Coronary artery (tissue), 2 donors: Measurements from ENCODE around the gene DEPDC5.

Experiments
- DNase-seq: peaks from one replicate; pipeline ENCODE4 v3.0.0-alpha.2; 2017; ENCODE audit warnings: low spot score
- H3K27ac ChIP-seq, 2 donors: fragments of 200-600 bp; sonication (generic); one replicate each; pipeline ENCODE4 v1.5.1; 2016 to 2019
- H3K4me3 ChIP-seq: fragments of 200-600 bp; sonication (generic); 2 replicates; pipeline ENCODE4 v1.5.1; 2016; ENCODE audit warnings: mild to moderate bottlenecking, moderate library complexity
- CTCF ChIP-seq: fragments of 200-600 bp; sonication (generic); IDR thresholded peaks from one replicate; pipeline ENCODE4 v1.5.1; 2019; ENCODE audit warnings: antibody characterized with exemption

Gene DEPDC5

GRCh38 chr22:31904651-31905050, 150.8 kb downstream of the DEPDC5 start:
- no peak overlapping the region for H3K27ac ChIP-seq
- TF ChIP-seq CTCF: no peak
- H3K4me3 ChIP-seq: no peak overlapping the region

GRCh38 chr22:31905356-31905755, 151.5 kb downstream of the DEPDC5 start:
- H3K27ac ChIP-seq: no peak overlapping the region
- TF ChIP-seq CTCF: no peak
- H3K4me3 ChIP-seq: no peak overlapping the region
- DNase-seq: no peak

More at GRCh38 chr22:31904651-31905050, 150.8 kb downstream of the DEPDC5 start:
- no peak for DNase-seq

DNA sequence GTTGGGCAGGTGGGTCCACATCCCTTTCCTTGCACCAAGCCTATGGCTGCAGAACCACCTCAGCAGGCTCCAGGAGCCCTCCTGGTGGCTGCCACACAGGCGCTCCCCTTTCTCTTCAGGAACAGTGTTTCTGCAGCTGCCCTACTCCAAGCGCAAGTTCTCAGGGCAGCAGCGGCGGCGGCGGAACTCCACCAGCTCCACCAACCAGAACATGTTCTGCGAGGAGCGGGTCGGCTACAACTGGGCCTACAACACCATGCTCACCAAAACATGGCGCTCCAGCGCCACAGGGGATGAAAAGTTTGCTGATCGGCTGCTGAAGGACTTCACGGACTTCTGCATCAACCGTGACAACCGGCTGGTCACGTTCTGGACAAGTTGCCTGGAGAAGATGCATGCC, 152.3 kb downstream of the DEPDC5 start:
- H3K27ac ChIP-seq: no peak overlapping the region
- TF ChIP-seq CTCF: no peak
- no peak overlapping the region for H3K4me3 ChIP-seq
- no peak for DNase-seq

- TF ChIP-seq CTCF: no peak
- Histone ChIP-seq H3K27ac (no peak overlapping the region), H3K4me3 (no peak overlapping the region)
- no peak for DNase-seq
Measured at GRCh38 chr22:31906569-31906968, 152.8 kb downstream of the DEPDC5 start.

- TF ChIP-seq CTCF: no peak
- no peak for DNase-seq
- Histone ChIP-seq H3K4me3 (no peak overlapping the region), H3K27ac (no peak overlapping the region)
Measured at GRCh38 chr22:31909977-31910376, 156.2 kb downstream of the DEPDC5 start.

DNA sequence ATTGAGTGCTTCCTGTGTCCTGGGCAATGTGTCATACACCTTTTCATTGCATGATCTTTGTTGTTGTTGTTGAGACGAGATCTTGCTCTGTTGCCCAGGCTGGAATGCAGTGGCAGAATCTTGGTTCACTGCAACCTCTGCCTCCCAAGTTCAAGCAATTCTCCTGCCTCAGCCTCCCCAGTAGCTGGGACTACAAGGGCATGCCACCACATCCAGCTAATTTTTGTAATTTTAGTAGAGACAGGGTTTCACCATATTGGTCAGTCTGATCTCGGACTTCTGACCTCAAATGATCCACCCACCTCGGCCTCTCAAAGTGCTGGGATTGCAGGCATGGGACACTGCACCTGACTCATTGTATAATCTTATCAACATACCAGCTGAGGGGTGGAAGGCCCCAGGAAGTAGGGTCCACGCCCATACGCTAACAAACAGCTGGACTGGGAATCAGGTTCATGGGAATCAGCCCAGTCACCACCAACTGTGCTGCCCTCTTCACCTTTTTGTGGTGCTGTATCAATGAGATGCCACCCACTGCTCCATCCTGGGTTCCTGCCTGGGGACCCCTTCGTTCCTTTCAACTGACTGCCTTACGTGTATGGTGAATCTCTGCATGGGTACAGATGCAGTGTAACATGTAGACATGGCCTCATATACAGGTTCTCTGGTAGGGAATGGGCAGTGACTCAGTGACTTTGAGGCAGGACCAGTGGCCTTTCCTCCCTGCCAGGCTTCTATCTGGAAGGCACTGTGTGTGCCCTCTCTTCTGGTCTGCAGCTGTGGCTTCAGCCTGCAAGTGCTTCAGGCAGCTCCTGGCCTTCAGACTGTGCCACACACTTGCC, 158.0 kb downstream of the DEPDC5 start:
- TF ChIP-seq CTCF: no peak
- no peak overlapping the region for H3K4me3 ChIP-seq
- H3K27ac ChIP-seq: no peak overlapping the region
- no peak for DNase-seq

GRCh38 chr22:31912407-31912743, 158.6 kb downstream of the DEPDC5 start:
- no peak for DNase-seq
- Histone ChIP-seq H3K27ac (no peak overlapping the region), H3K4me3 (no peak overlapping the region)
- no peak for TF ChIP-seq CTCF
